A549 (cell line): ENCODE data around the gene ASPG.

Source experiments
- CEBPB ChIP-seq, 2 experiments: fragments of >200 bp in 1 of 2; sonication (Bioruptor Twin) in 1 of 2; formaldehyde crosslinking in 1 of 2; IDR thresholded peaks; 2 replicates each; pipeline ENCODE4 v1.6.1; 2012 to 2016
- CHD2 ChIP-seq: fragments of 150-350 bp; IDR thresholded peaks from 2 replicates; pipeline ENCODE4 v1.6.1; 2014; ENCODE audit warnings: low read length; ENCODE audit not compliant: partially characterized antibody
- JUNB ChIP-seq: fragments of >200 bp; sonication (Bioruptor Twin); formaldehyde crosslinking; IDR thresholded peaks from 2 replicates; pipeline ENCODE4 v1.6.1; 2016
- MYC ChIP-seq: IDR thresholded peaks from 2 replicates; pipeline ENCODE4 v1.6.1; 2012; ENCODE audit warnings: mild to moderate bottlenecking, inconsistent platforms, low read length, improper control_type of control experiment, borderline replicate concordance
- RNF2 ChIP-seq: fragments of 200-600 bp; sonication (generic); IDR thresholded peaks from 2 replicates; pipeline ENCODE4 v1.6.1; 2016; ENCODE audit warnings: low read depth, mild to moderate bottlenecking, antibody characterized with exemption, moderate library complexity, borderline replicate concordance
- TF ChIP-seq, protein P1 (sequence below): fragments of 450-650 bp; IDR thresholded peaks from 2 replicates; pipeline ENCODE4 v1.6.1; 2014; ENCODE audit warnings: antibody characterized with exemption
- TF ChIP-seq, protein P2 (sequence below): fragments of 200-600 bp; sonication (generic); IDR thresholded peaks from 2 replicates; pipeline ENCODE4 v1.6.1; 2016; ENCODE audit warnings: antibody characterized with exemption, mild to moderate bottlenecking, moderate library complexity
- TF ChIP-seq, protein P3 (sequence below): fragments of >200 bp; sonication (Bioruptor Twin); formaldehyde crosslinking; IDR thresholded peaks from 3 replicates; pipeline ENCODE4 v1.5.1; 2016

DNA sequence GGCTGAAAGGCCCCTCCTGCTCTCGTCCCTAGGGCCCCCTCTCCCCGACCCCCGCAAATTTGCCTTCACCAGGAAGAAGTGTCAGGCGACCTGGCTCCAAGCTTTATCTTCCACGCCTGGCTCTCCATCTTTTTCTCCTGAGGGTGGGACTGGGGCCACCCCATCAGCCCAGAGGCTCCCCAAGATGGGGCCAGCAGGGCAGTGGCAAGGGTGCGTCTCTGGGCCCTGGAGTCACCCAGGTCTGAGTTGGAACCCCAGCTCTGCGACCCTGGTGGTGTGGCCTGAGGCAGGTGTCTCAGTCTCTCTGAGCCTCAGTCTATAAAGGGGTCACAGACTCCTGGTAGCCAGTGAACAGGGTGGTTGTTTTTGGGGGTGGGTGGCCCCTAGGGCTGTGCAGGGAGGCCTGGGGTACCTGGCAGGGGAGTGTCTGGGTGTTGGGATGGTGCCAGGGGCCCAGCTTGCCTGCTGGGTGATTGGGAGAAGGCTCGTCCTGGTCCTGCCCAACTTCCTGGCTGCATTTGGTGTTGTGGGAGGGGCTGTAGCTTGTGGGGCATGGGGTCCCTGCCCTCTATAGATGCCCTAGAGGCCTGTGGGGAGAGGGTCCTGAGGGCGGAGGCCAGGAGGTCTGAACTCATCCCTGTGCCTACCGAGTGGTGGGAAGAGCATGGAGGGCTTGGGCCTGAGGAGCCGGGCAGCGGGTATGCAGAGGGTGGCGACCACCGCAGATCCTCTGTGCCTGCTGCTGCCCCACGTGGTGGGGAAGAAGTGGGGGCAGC lies 60.5 kb downstream of the ASPG start:
- TF ChIP-seq, protein P1, sequence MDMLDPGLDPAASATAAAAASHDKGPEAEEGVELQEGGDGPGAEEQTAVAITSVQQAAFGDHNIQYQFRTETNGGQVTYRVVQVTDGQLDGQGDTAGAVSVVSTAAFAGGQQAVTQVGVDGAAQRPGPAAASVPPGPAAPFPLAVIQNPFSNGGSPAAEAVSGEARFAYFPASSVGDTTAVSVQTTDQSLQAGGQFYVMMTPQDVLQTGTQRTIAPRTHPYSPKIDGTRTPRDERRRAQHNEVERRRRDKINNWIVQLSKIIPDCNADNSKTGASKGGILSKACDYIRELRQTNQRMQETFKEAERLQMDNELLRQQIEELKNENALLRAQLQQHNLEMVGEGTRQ = no peak
- TF ChIP-seq, protein P2, sequence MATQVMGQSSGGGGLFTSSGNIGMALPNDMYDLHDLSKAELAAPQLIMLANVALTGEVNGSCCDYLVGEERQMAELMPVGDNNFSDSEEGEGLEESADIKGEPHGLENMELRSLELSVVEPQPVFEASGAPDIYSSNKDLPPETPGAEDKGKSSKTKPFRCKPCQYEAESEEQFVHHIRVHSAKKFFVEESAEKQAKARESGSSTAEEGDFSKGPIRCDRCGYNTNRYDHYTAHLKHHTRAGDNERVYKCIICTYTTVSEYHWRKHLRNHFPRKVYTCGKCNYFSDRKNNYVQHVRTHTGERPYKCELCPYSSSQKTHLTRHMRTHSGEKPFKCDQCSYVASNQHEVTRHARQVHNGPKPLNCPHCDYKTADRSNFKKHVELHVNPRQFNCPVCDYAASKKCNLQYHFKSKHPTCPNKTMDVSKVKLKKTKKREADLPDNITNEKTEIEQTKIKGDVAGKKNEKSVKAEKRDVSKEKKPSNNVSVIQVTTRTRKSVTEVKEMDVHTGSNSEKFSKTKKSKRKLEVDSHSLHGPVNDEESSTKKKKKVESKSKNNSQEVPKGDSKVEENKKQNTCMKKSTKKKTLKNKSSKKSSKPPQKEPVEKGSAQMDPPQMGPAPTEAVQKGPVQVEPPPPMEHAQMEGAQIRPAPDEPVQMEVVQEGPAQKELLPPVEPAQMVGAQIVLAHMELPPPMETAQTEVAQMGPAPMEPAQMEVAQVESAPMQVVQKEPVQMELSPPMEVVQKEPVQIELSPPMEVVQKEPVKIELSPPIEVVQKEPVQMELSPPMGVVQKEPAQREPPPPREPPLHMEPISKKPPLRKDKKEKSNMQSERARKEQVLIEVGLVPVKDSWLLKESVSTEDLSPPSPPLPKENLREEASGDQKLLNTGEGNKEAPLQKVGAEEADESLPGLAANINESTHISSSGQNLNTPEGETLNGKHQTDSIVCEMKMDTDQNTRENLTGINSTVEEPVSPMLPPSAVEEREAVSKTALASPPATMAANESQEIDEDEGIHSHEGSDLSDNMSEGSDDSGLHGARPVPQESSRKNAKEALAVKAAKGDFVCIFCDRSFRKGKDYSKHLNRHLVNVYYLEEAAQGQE = no peak
- no peak for TF ChIP-seq JUNB
- TF ChIP-seq CHD2 = no peak
- TF ChIP-seq RNF2 = no peak
- TF ChIP-seq MYC = no peak
- TF ChIP-seq CEBPB (IDR thresholded peaks at IDR 0.05) = no peak
- TF ChIP-seq, protein P3, sequence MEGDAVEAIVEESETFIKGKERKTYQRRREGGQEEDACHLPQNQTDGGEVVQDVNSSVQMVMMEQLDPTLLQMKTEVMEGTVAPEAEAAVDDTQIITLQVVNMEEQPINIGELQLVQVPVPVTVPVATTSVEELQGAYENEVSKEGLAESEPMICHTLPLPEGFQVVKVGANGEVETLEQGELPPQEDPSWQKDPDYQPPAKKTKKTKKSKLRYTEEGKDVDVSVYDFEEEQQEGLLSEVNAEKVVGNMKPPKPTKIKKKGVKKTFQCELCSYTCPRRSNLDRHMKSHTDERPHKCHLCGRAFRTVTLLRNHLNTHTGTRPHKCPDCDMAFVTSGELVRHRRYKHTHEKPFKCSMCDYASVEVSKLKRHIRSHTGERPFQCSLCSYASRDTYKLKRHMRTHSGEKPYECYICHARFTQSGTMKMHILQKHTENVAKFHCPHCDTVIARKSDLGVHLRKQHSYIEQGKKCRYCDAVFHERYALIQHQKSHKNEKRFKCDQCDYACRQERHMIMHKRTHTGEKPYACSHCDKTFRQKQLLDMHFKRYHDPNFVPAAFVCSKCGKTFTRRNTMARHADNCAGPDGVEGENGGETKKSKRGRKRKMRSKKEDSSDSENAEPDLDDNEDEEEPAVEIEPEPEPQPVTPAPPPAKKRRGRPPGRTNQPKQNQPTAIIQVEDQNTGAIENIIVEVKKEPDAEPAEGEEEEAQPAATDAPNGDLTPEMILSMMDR = no peak
